ENCODE results near the gene WIPF3. TPM values are rescaled to one million over a fixed set of nuclear protein-coding genes. Genes with fewer than 3 reads are reported as not detected.

The WIPF3 gene
- total and polyA plus RNA-seq, 4 donors = 0.10 to 0.23 (median 0.14) TPM; not detected in 1

GRCh38 chr7:29833929-29834328 lies 27.6 kb downstream of the WIPF3 start:
- H3K4me1 ChIP-seq (ENCODE audit: control insufficient read depth in 4 of 4, insufficient read depth in 4 of 4, low read length in 3 of 4) = no peaks in the 10 kb centered on the region
- H3K27me3 ChIP-seq (ENCODE audit: control insufficient read depth in 4 of 4, insufficient read depth in 4 of 4, low read length in 3 of 4) = no peaks in the 10 kb centered on the region
- peaks cover 0 to 3% (median 0%) of the 10 kb centered on the region in 4 donors for H3K9me3 ChIP-seq (ENCODE audit: control insufficient read depth in 4 of 4, low read length in 3 of 4)
- H3K27ac ChIP-seq (ENCODE audit: low read depth in 1 of 2, low read length in 2 of 2) = no peak overlapping the region
- H3K4me3 ChIP-seq (ENCODE audit: low read depth in 1 of 3, low read length in 3 of 3) = no peak overlapping the region
- H3K9ac ChIP-seq (ENCODE audit: low read depth in 1 of 2, low read length in 2 of 2) = no peak overlapping the region
- TF ChIP-seq, protein P1, sequence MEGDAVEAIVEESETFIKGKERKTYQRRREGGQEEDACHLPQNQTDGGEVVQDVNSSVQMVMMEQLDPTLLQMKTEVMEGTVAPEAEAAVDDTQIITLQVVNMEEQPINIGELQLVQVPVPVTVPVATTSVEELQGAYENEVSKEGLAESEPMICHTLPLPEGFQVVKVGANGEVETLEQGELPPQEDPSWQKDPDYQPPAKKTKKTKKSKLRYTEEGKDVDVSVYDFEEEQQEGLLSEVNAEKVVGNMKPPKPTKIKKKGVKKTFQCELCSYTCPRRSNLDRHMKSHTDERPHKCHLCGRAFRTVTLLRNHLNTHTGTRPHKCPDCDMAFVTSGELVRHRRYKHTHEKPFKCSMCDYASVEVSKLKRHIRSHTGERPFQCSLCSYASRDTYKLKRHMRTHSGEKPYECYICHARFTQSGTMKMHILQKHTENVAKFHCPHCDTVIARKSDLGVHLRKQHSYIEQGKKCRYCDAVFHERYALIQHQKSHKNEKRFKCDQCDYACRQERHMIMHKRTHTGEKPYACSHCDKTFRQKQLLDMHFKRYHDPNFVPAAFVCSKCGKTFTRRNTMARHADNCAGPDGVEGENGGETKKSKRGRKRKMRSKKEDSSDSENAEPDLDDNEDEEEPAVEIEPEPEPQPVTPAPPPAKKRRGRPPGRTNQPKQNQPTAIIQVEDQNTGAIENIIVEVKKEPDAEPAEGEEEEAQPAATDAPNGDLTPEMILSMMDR (IDR thresholded peaks at IDR 0.05; ENCODE audit: low read depth, low read length, missing input control) = no peak
- no peak for TF ChIP-seq RXRA (IDR thresholded peaks at IDR 0.05)
- no peak for TF ChIP-seq NR2F2 (IDR thresholded peaks at IDR 0.05)
- no peak for TF ChIP-seq RAD21 (IDR thresholded peaks at IDR 0.05)
- no peak for TF ChIP-seq FOXA2 (IDR thresholded peaks at IDR 0.05)
- no peak for TF ChIP-seq FOXA1 (IDR thresholded peaks at IDR 0.05)
- no peak for TF ChIP-seq JUND (IDR thresholded peaks at IDR 0.05)
- no peaks in the 10 kb centered on the region for H3K36me3 ChIP-seq (ENCODE audit: control insufficient read depth in 4 of 4, insufficient read depth in 3 of 4, low read depth in 1 of 4, low read length in 3 of 4)
- 92% methylated on average over 2 of the region's 2 CpGs for WGBS
- DNase-seq (ENCODE audit: low spot score) = no peak

DNA sequence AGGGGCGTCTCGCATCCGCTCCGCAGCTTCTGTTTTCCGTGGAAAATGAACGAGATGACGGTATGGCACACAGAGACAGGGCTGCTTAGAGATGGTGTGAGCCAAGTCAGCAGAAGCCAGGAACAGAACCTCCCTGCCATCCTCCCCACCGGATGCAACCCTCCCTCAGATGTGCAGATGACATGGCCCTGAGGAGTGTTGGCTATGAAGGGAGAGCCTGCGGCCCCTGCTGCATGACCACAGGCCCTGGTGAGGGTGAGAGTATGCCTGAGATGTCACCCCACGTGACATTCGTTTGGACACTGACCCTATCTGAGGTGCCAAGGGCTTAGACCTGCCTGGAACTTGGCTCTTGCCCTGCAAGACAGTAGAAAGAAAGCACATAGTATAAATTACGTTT lies 29.4 kb downstream of the WIPF3 start:
- no peak overlapping the region for H3K9ac ChIP-seq (ENCODE audit: low read depth in 1 of 2, low read length in 2 of 2)
- WGBS = 85% methylated on average over 12 of the region's 12 CpGs

More for the DNA sequence above, 29.4 kb downstream of the WIPF3 start:
- Histone ChIP-seq H3K4me3 (ENCODE audit: low read depth in 1 of 3, low read length in 3 of 3) (no peak overlapping the region), H3K4me1 (ENCODE audit: control insufficient read depth in 4 of 4, insufficient read depth in 4 of 4, low read length in 3 of 4) (no peaks in the 10 kb centered on the region), H3K9me3 (ENCODE audit: control insufficient read depth in 4 of 4, low read length in 3 of 4) (peaks cover 0 to 3% (median 0%) of the 10 kb centered on the region in 4 donors), H3K27ac (ENCODE audit: low read depth in 1 of 2, low read length in 2 of 2) (no peak overlapping the region), H3K36me3 (ENCODE audit: control insufficient read depth in 4 of 4, insufficient read depth in 3 of 4, low read depth in 1 of 4, low read length in 3 of 4) (no peaks in the 10 kb centered on the region), H3K27me3 (ENCODE audit: control insufficient read depth in 4 of 4, insufficient read depth in 4 of 4, low read length in 3 of 4) (no peaks in the 10 kb centered on the region)
- no peak for DNase-seq (ENCODE audit: low spot score)
- TF ChIP-seq TAF1 (conservative IDR thresholded peaks at IDR 0.05) (no peak), FOXA2 (IDR thresholded peaks at IDR 0.05) (no peak), ZBTB33 (IDR thresholded peaks at IDR 0.05) (no peak), HNF4G (IDR thresholded peaks at IDR 0.05) (no peak), MAX (IDR thresholded peaks at IDR 0.05) (no peak), YY1 (IDR thresholded peaks at IDR 0.05) (no peak), REST (IDR thresholded peaks at IDR 0.05) (no peak), GABPA (IDR thresholded peaks at IDR 0.05 in 1 of 2, conservative IDR thresholded peaks at IDR 0.05 in 1 of 2) (no peak), ATF3 (IDR thresholded peaks at IDR 0.05) (no peak), NR2F2 (IDR thresholded peaks at IDR 0.05) (no peak), RXRA (IDR thresholded peaks at IDR 0.05) (no peak), SP1 (IDR thresholded peaks at IDR 0.05) (no peak), FOXA1 (IDR thresholded peaks at IDR 0.05) (no peak)

All from liver (tissue), 9 donors.